ENCODE results near the gene GRIN2C. TPM values are rescaled to one million over a fixed set of nuclear protein-coding genes. Genes with fewer than 3 reads are reported as not detected.
A peak's percentile ranks its signal among the peaks of the same experiment; 100 is the strongest.

Gene GRIN2C
- total and polyA plus RNA-seq, 9 of the 15 experiments (the other 6 are each of a cell fraction or from before 2014, with no cell fraction given) = under 0.01 to 0.33 (median 0.10) TPM; not detected in 2

GRCh38 chr17:74873874-74874614, 14.4 kb upstream of the GRIN2C start (continued):
- TF ChIP-seq ZBTB11 (CRISPR knock-in tag; IDR thresholded peaks at IDR 0.05) (peak in 1 of 3 experiments; percentile 35; a peak in 1 of 6 replicates), RFX7 (CRISPR knock-in tag; IDR thresholded peaks at IDR 0.05) (no peak), PKNOX1 (IDR thresholded peaks at IDR 0.05) (peak; percentile 39), TOE1 (IDR thresholded peaks at IDR 0.05; ENCODE audit: borderline replicate concordance) (0 out of 2 replicates have a peak, but pooled peaks have one; percentile 27), TOE1 (CRISPR knock-in tag; IDR thresholded peaks at IDR 0.05; ENCODE audit: borderline replicate concordance, low read depth) (no peak), BRD4 (IDR thresholded peaks at IDR 0.05) (peak; percentile 13; the same call in 1 of the 2 replicates), GTF2E2 (tag; IDR thresholded peaks at IDR 0.05) (peak; percentile 18; the same call in 1 of the 2 replicates), KDM5B (IDR thresholded peaks at IDR 0.05; ENCODE audit: insufficient replicate concordance, low read depth, low read length) (no peak), SREBF2 (CRISPR knock-in tag; IDR thresholded peaks at IDR 0.05) (no peak), ZNF592 (IDR thresholded peaks at IDR 0.05) (peak; percentile 77), MEIS2 (IDR thresholded peaks at IDR 0.05; ENCODE audit: partially characterized antibody) (peak; percentile 12), ZNF644 (tag; IDR thresholded peaks at IDR 0.05; ENCODE audit: low read depth) (peak; percentile 22; the same call in 1 of the 2 replicates), MTA1 (IDR thresholded peaks at IDR 0.05; ENCODE audit: borderline replicate concordance) (no peak), ESRRA (IDR thresholded peaks at IDR 0.05; ENCODE audit: borderline replicate concordance, low read depth) (0 out of 2 replicates have a peak, but pooled peaks have one; percentile 40), ZFP1 (CRISPR knock-in tag; IDR thresholded peaks at IDR 0.05) (no peak), RBFOX2 (IDR thresholded peaks at IDR 0.05; ENCODE audit: low read depth, low read length) (peak; percentile 55; the same call in 1 of the 2 replicates)
- TF ChIP-seq, protein P1, sequence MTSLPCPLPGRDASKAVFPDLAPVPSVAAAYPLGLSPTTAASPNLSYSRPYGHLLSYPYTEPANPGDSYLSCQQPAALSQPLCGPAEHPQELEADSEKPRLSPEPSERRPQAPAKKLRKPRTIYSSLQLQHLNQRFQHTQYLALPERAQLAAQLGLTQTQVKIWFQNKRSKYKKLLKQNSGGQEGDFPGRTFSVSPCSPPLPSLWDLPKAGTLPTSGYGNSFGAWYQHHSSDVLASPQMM (CRISPR knock-in tag; IDR thresholded peaks at IDR 0.05) = no peak

Measured in K562 (cell line).